GM23338 (cell line): Measurements from ENCODE around the gene DYNC1LI2.

ENCODE experiments used
- CREB1 ChIP-seq: fragments of 250-450 bp; sonication (Bioruptor Pico); IDR thresholded peaks from 2 replicates; pipeline ENCODE4 v1.5.0; 2020; ENCODE audit warnings: low read depth, mild to moderate bottlenecking, moderate library complexity
- CTCF ChIP-seq, 2 experiments: fragments of 200-600 bp in 1 of 2; sonication (generic) in 1 of 2; conservative IDR thresholded peaks; 2 replicates each; pipeline versions ENCODE4 v1.5.1 to v1.6.1; 2016 to 2017; ENCODE audit warnings: antibody characterized with exemption in 2 of 2, low read depth in 2 of 2, mild to moderate bottlenecking in 2 of 2, moderate library complexity in 1 of 2
- EZH2 ChIP-seq: fragments of 200-600 bp; sonication (generic); IDR thresholded peaks from one replicate; pipeline ENCODE4 v1.8.0; 2017; ENCODE audit warnings: antibody characterized with exemption, mild to moderate bottlenecking, low read depth; ENCODE audit not compliant: unreplicated experiment
- EZH2phosphoT487 ChIP-seq: fragments of 200-600 bp; sonication (generic); IDR thresholded peaks from one replicate; pipeline ENCODE4 v1.8.1; 2018; ENCODE audit warnings: antibody characterized with exemption; ENCODE audit not compliant: unreplicated experiment
- JUNB ChIP-seq: IDR thresholded peaks from one replicate; pipeline ENCODE4 v1.6.1; 2016; ENCODE audit warnings: antibody characterized with exemption; ENCODE audit not compliant: unreplicated experiment

- TF ChIP-seq CTCF (conservative IDR thresholded peaks at IDR 0.05; ENCODE audit: low read depth in 2 of 2): no peak
- no peak for TF ChIP-seq EZH2
- TF ChIP-seq CREB1 (CRISPR knock-in tag): no peak
- TF ChIP-seq JUNB: no peak
- no peak for TF ChIP-seq EZH2phosphoT487
Observed at GRCh38 chr16:66798161-66798560, 46.8 kb upstream of the DYNC1LI2 start.
